Liver (tissue), 9 donors: ENCODE data around the gene SPATA13. TPM values are rescaled to one million over a fixed set of nuclear protein-coding genes. Genes with fewer than 3 reads are reported as not detected.

ENCODE experiments used
- DNase-seq: peaks from one replicate; pipeline ENCODE4 v3.0.0-alpha.2; 2017; ENCODE audit warnings: low spot score
- H3K27ac ChIP-seq, 2 donors: one replicate each; pipeline ENCODE4 v1.7.0; 2013; ENCODE audit warnings: inconsistent platforms in 2 of 2, low read length in 2 of 2, control low read depth in 1 of 2, low read depth in 1 of 2, mild to moderate bottlenecking in 1 of 2
- H3K27me3 ChIP-seq, 4 donors: one replicate each; pipeline versions ENCODE4 v1.6.1 to v1.7.0; 2013; ENCODE audit warnings: low read length in 3 of 4, inconsistent platforms in 1 of 4, mild to moderate bottlenecking in 1 of 4, moderate library complexity in 1 of 4; ENCODE audit not compliant: control insufficient read depth in 4 of 4, insufficient read depth in 4 of 4
- H3K36me3 ChIP-seq, 4 donors: one replicate each; pipeline versions ENCODE4 v1.6.1 to v1.7.0; 2013; ENCODE audit warnings: low read length in 3 of 4, mild to moderate bottlenecking in 3 of 4, low read depth in 1 of 4, moderate library complexity in 1 of 4; ENCODE audit not compliant: control insufficient read depth in 4 of 4, insufficient read depth in 3 of 4
- H3K4me1 ChIP-seq, 4 donors: one replicate each; pipeline versions ENCODE4 v1.6.1 to v1.7.0; 2013; ENCODE audit warnings: low read length in 3 of 4, mild to moderate bottlenecking in 3 of 4, moderate library complexity in 1 of 4; ENCODE audit not compliant: control insufficient read depth in 4 of 4, insufficient read depth in 4 of 4
- H3K4me3 ChIP-seq, 3 donors: one replicate each; pipeline versions ENCODE4 v1.6.1 to v1.7.0; 2013; ENCODE audit warnings: low read length in 3 of 3, control low read depth in 1 of 3, low read depth in 1 of 3, mild to moderate bottlenecking in 1 of 3
- H3K9ac ChIP-seq, 2 donors: one replicate each; pipeline ENCODE4 v1.7.0; 2013; ENCODE audit warnings: low read length in 2 of 2, mild to moderate bottlenecking in 2 of 2, moderate library complexity in 2 of 2, control low read depth in 1 of 2, low read depth in 1 of 2
- H3K9me3 ChIP-seq, 4 donors: one replicate each; pipeline versions ENCODE4 v1.6.1 to v1.7.0; 2013; ENCODE audit warnings: low read length in 3 of 4; ENCODE audit not compliant: control insufficient read depth in 4 of 4
- ATF3 ChIP-seq: IDR thresholded peaks from 2 replicates; pipeline ENCODE4 v1.6.1; 2016; ENCODE audit warnings: antibody characterized with exemption
- CTCF ChIP-seq: fragments of 150-350 bp; IDR thresholded peaks from 2 replicates; pipeline ENCODE4 v1.5.1; 2017; ENCODE audit warnings: improper control_type of control experiment, low read depth, low read length; ENCODE audit not compliant: missing input control
- EGR1 ChIP-seq, 2 donors: IDR thresholded peaks; 2 replicates each; pipeline ENCODE4 v1.6.1; 2016 to 2018; ENCODE audit warnings: antibody characterized with exemption in 2 of 2, low read depth in 2 of 2
- FOXA1 ChIP-seq: IDR thresholded peaks from 2 replicates; pipeline ENCODE4 v1.6.1; 2016; ENCODE audit warnings: antibody characterized with exemption
- FOXA2 ChIP-seq: IDR thresholded peaks from 2 replicates; pipeline ENCODE4 v1.6.1; 2016; ENCODE audit warnings: antibody characterized with exemption
- GABPA ChIP-seq, 2 donors: IDR thresholded peaks in 1 of 2; conservative IDR thresholded peaks in 1 of 2; 2 replicates each; pipeline ENCODE4 v1.6.1; 2016; ENCODE audit warnings: antibody characterized with exemption in 2 of 2, mild to moderate bottlenecking in 1 of 2, moderate library complexity in 1 of 2
- HNF4A ChIP-seq, 2 donors: conservative IDR thresholded peaks; 2 replicates each; pipeline ENCODE4 v1.6.1; 2016; ENCODE audit warnings: antibody characterized with exemption in 2 of 2, mild to moderate bottlenecking in 2 of 2
- HNF4G ChIP-seq: IDR thresholded peaks from 2 replicates; pipeline ENCODE4 v1.6.1; 2016; ENCODE audit warnings: antibody characterized with exemption
- JUND ChIP-seq, 2 donors: IDR thresholded peaks; 2 replicates each; pipeline ENCODE4 v1.6.1; 2016; ENCODE audit warnings: antibody characterized with exemption in 2 of 2
- MAX ChIP-seq: IDR thresholded peaks from 2 replicates; pipeline ENCODE4 v1.6.1; 2016; ENCODE audit warnings: antibody characterized with exemption
- NR2F2 ChIP-seq: IDR thresholded peaks from 2 replicates; pipeline ENCODE4 v1.6.1; 2016; ENCODE audit warnings: antibody characterized with exemption
- RAD21 ChIP-seq, 2 donors: IDR thresholded peaks; 2 replicates each; pipeline ENCODE4 v1.6.1; 2016; ENCODE audit warnings: antibody characterized with exemption in 2 of 2, mild to moderate bottlenecking in 2 of 2
- REST ChIP-seq: IDR thresholded peaks from 2 replicates; pipeline ENCODE4 v1.6.1; 2016; ENCODE audit warnings: antibody characterized with exemption, mild to moderate bottlenecking
- RXRA ChIP-seq, 2 donors: IDR thresholded peaks; 2 replicates each; pipeline ENCODE4 v1.6.1; 2017 to 2018; ENCODE audit warnings: antibody characterized with exemption in 2 of 2, mild to moderate bottlenecking in 1 of 2
- SP1 ChIP-seq: IDR thresholded peaks from 2 replicates; pipeline ENCODE4 v1.6.1; 2018; ENCODE audit warnings: antibody characterized with exemption, mild to moderate bottlenecking
- TAF1 ChIP-seq: conservative IDR thresholded peaks from 2 replicates; pipeline ENCODE4 v1.6.1; 2016; ENCODE audit warnings: antibody characterized with exemption, mild to moderate bottlenecking
- YY1 ChIP-seq: IDR thresholded peaks from 2 replicates; pipeline ENCODE4 v1.6.1; 2016; ENCODE audit warnings: antibody characterized with exemption, mild to moderate bottlenecking
- ZBTB33 ChIP-seq: IDR thresholded peaks from 2 replicates; pipeline ENCODE4 v1.6.1; 2016; ENCODE audit warnings: antibody characterized with exemption
- WGBS: extraction: QIAGEN DNeasy Blood & Tissue Kit; methylation state at CpG from one replicate; pipeline ENCODE4 v1.1.7; 2013; 5-methylcytosine and 5-hydroxymethylcytosine counted together
- polyA plus RNA-seq, 2 donors: library from polyadenylated mRNA; stranded (reverse) in 1 of 2; unstranded in 1 of 2; fragments of 200-250 nt in 1 of 2; fragments of >200 nt in 1 of 2; fragmentation: Nextera tagmentation in 1 of 2; extraction: Ambion mirVana in 1 of 2; gene quantifications; one replicate each; pipeline versions ENCODE4 v1.2.1 to v1.2.3, GENCODE V29; 2013 to 2015
- total RNA-seq, 2 donors: library from RNA; depleted of rRNA; stranded (reverse); fragments of >200 nt; gene quantifications; one replicate each; pipeline ENCODE4 v1.2.3, GENCODE V29; 2014
- donor health status: healthy.
- donor health status: healthy.
- donor health status: healthy.
- donor health status: healthy.
- donor health status: healthy.

Gene SPATA13
- total and polyA plus RNA-seq, 4 donors: 10.0 to 57.6 (median 20.4) TPM

GRCh38 chr13:24233351-24233901 lies 72.9 kb downstream of the SPATA13 start:
- DNase-seq: no peak
- WGBS: 63% methylated on average over 4 of the region's 4 CpGs
- Histone ChIP-seq H3K4me3 (no peak overlapping the region), H3K9me3 (no peaks in the 10 kb centered on the region), H3K9ac (no peak overlapping the region), H3K4me1 (peaks cover 2 to 12% (median 4%) of the 10 kb centered on the region in 4 donors), H3K27me3 (no peaks in the 10 kb centered on the region), H3K27ac (no peak overlapping the region), H3K36me3 (peaks cover 0 to 2% (median under 1%) of the 10 kb centered on the region in 4 donors)
- TF ChIP-seq FOXA2: no peak

- Histone ChIP-seq H3K36me3 (peaks cover 0 to 1% (median 0%) of the 10 kb centered on the region in 4 donors), H3K9me3 (no peaks in the 10 kb centered on the region), H3K4me1 (peaks cover 0 to 9% (median 3%) of the 10 kb centered on the region in 4 donors), H3K9ac (no peak overlapping the region), H3K27ac (no peak overlapping the region), H3K27me3 (no peaks in the 10 kb centered on the region), H3K4me3 (no peak overlapping the region)
- TF ChIP-seq SP1: no peak
- TF ChIP-seq YY1: no peak
- TF ChIP-seq CTCF: no peak
- no peak for TF ChIP-seq REST
- no peak for TF ChIP-seq RXRA (IDR thresholded peaks at IDR 0.05)
- TF ChIP-seq TAF1: no peak
- no peak for TF ChIP-seq ZBTB33
- TF ChIP-seq HNF4A (conservative IDR thresholded peaks at IDR 0.05): no peak
- no peak for TF ChIP-seq MAX
- no peak for TF ChIP-seq EGR1 (IDR thresholded peaks at IDR 0.05; ENCODE audit: low read depth in 2 of 2)
- TF ChIP-seq RAD21 (IDR thresholded peaks at IDR 0.05): no peak
- no peak for TF ChIP-seq JUND (IDR thresholded peaks at IDR 0.05)
- no peak for TF ChIP-seq NR2F2
- no peak for TF ChIP-seq ATF3
- no peak for TF ChIP-seq FOXA1
- TF ChIP-seq FOXA2: no peak
- TF ChIP-seq HNF4G: no peak
- TF ChIP-seq GABPA (IDR thresholded peaks at IDR 0.05 in 1 of 2, conservative IDR thresholded peaks at IDR 0.05 in 1 of 2): no peak
- DNase-seq: no peak
- 82% methylated on average over 5 of the region's 5 CpGs for WGBS
Measured at GRCh38 chr13:24234200-24234915, 73.8 kb downstream of the SPATA13 start.
